PC-3 (cell line): ENCODE data around the gene ZHX3. TPM values are rescaled to one million over a fixed set of nuclear protein-coding genes. Genes with fewer than 3 reads are reported as not detected.

ENCODE experiments used
- ATAC-seq: fragments of 200-7000 bp; cut with Tn5 transposase; 2 replicates; pipeline ENCODE4 v1.9.1; 2020; ENCODE audit warnings: mild to moderate bottlenecking, moderate library complexity
- BruUV-seq: library from RNA; stranded (reverse); fragments of 400-500 nt; replicated peaks from 2 replicates; lab custom pipeline; 2021; lab: Mats Ljungman, UMichigan
- CTCF ChIA-PET: fragments of 300-600 bp; sonication (Branson Sonifier 250); formaldehyde crosslinking; loops from one replicate; lab custom pipeline; 2022; ENCODE audit warnings: antibody characterized with exemption; lab: Charles Lee
- POLR2A ChIA-PET: fragments of 300-600 bp; sonication (Branson Sonifier 250); formaldehyde crosslinking; loops from one replicate; lab custom pipeline; 2022; ENCODE audit warnings: antibody characterized with exemption; ENCODE audit not compliant: unreplicated experiment; lab: Charles Lee
- DNase-seq: peaks from one replicate; pipeline ENCODE4 v3.0.0-alpha.2; 2015
- H2AFZ ChIP-seq: fragments of 300-600 bp; sonication (generic); 2 replicates; pipeline ENCODE4 v1.6.0; 2016; ENCODE audit warnings: antibody characterized with exemption, low read length
- H3F3A ChIP-seq: fragments of 300-600 bp; sonication (generic); one replicate; pipeline ENCODE4 v1.6.0; 2017; ENCODE audit warnings: antibody characterized with exemption, low read length, control low read depth, mild to moderate bottlenecking; ENCODE audit not compliant: unreplicated experiment
- H3K27ac ChIP-seq: fragments of 300-600 bp; sonication (generic); 2 replicates; pipeline ENCODE4 v1.5.1; 2016; ENCODE audit warnings: mild to moderate bottlenecking, low read length
- H3K27me3 ChIP-seq: fragments of 300-600 bp; sonication (generic); 2 replicates; pipeline ENCODE4 v1.6.1; 2016; ENCODE audit warnings: low read length, mixed read lengths
- H3K36me3 ChIP-seq: fragments of 300-600 bp; sonication (generic); 2 replicates; pipeline ENCODE4 v1.6.1; 2016; ENCODE audit warnings: low read depth, mixed run types, low read length, mixed read lengths
- H3K4me1 ChIP-seq: fragments of 300-600 bp; sonication (generic); 2 replicates; pipeline ENCODE4 v1.5.1; 2016; ENCODE audit warnings: low read length; ENCODE audit not compliant: insufficient read depth
- H3K4me2 ChIP-seq: fragments of 300-600 bp; sonication (generic); 2 replicates; pipeline ENCODE4 v1.6.0; 2016; ENCODE audit warnings: low read length
- H3K4me3 ChIP-seq: fragments of 300-600 bp; sonication (generic); 2 replicates; pipeline ENCODE4 v1.5.1; 2016; ENCODE audit warnings: mild to moderate bottlenecking, low read length, mixed read lengths
- H3K79me2 ChIP-seq: fragments of 300-600 bp; sonication (generic); 2 replicates; pipeline ENCODE4 v1.6.1; 2017; ENCODE audit warnings: low read length, mixed read lengths
- H3K9ac ChIP-seq: fragments of 300-600 bp; sonication (generic); 2 replicates; pipeline ENCODE4 v1.6.0; 2016; ENCODE audit warnings: mild to moderate bottlenecking, low read length
- H3K9me2 ChIP-seq: fragments of 300-600 bp; sonication (generic); replicated peaks from 2 replicates; pipeline ENCODE4 v1.6.1; 2016; ENCODE audit warnings: mixed run types, low read length, mixed read lengths
- H3K9me3 ChIP-seq: fragments of 300-600 bp; sonication (generic); 2 replicates; pipeline ENCODE4 v1.6.1; 2016; ENCODE audit warnings: low read length, mixed read lengths
- H4K20me1 ChIP-seq: fragments of 300-600 bp; sonication (generic); 2 replicates; pipeline ENCODE4 v1.6.1; 2016; ENCODE audit warnings: low read length, mixed read lengths
- CTCF ChIP-seq: fragments of 300-600 bp; sonication (generic); conservative IDR thresholded peaks from 2 replicates; pipeline ENCODE4 v1.5.1; 2017; ENCODE audit warnings: antibody characterized with exemption, low read depth, mild to moderate bottlenecking, low read length
- EZH2 ChIP-seq: fragments of 300-600 bp; sonication (generic); IDR thresholded peaks from one replicate; pipeline ENCODE4 v1.6.1; 2017; ENCODE audit warnings: antibody characterized with exemption, mild to moderate bottlenecking, low read length; ENCODE audit not compliant: unreplicated experiment
- EZH2phosphoT487 ChIP-seq: fragments of 300-600 bp; sonication (generic); IDR thresholded peaks from 2 replicates; pipeline ENCODE4 v1.6.1; 2018; ENCODE audit warnings: mild to moderate bottlenecking, antibody characterized with exemption, low read length, borderline replicate concordance
- intact Hi-C: fragments of 100-400 bp; cut with micrococcal nuclease; formaldehyde crosslinking; loops from 2 replicates; pipeline ENCODE4 v1.9.0; 2023
- total RNA-seq: library from RNA; depleted of rRNA; stranded (reverse); fragments of >200 nt; gene quantifications from 2 replicates; pipeline ENCODE4 v1.2.3, GENCODE V29; 2014

ZHX3 gene
- total RNA-seq, 1 experiment from 2014 or later: 14.0 TPM

GRCh38 chr20:41165001-41165882 is 152.3 kb downstream of the ZHX3 start:
- H3K27me3 ChIP-seq: no peaks in the 10 kb centered on the region
- no peak overlapping the region for H3K4me3 ChIP-seq
- no peak overlapping the region for H3K4me2 ChIP-seq
- intact Hi-C loops: no loop called here
- H3K9me2 ChIP-seq: no peaks in the 10 kb centered on the region
- no peak for TF ChIP-seq CTCF
- TF ChIP-seq EZH2: no peak
- TSS peak; percentile 35 for BruUV-seq
- no peaks in the 10 kb centered on the region for H3K9me3 ChIP-seq
- H3K4me1 ChIP-seq: peaks cover 8% of the 10 kb centered on the region
- no peak for DNase-seq
- no peak overlapping the region for H2AFZ ChIP-seq
- no peak for ATAC-seq
- H3K9ac ChIP-seq: no peak overlapping the region
- POLR2A ChIA-PET: no interaction called here
- H3F3A ChIP-seq: no peaks in the 10 kb centered on the region
- no peaks in the 10 kb centered on the region for H3K79me2 ChIP-seq
- H4K20me1 ChIP-seq: no peaks in the 10 kb centered on the region
- peaks cover 47% of the 10 kb centered on the region for H3K36me3 ChIP-seq
- CTCF ChIA-PET: no interaction called here
- H3K27ac ChIP-seq: no peak overlapping the region

- Histone ChIP-seq H3K36me3 (peaks cover 49% of the 10 kb centered on the region), H3F3A (no peaks in the 10 kb centered on the region), H3K27me3 (no peaks in the 10 kb centered on the region), H3K79me2 (no peaks in the 10 kb centered on the region), H2AFZ (no peak overlapping the region), H3K9ac (no peak overlapping the region), H4K20me1 (no peaks in the 10 kb centered on the region), H3K4me2 (no peak overlapping the region), H3K4me1 (no peaks in the 10 kb centered on the region), H3K9me2 (no peaks in the 10 kb centered on the region), H3K4me3 (no peak overlapping the region), H3K27ac (no peak overlapping the region), H3K9me3 (no peaks in the 10 kb centered on the region)
- ChIA-PET CTCF (no interaction called here), POLR2A (interaction anchor here (0.6 kb wide), 1 partner anchor 210 kb away, joined by 3 read pairs; no protein-coding TSS in a partner anchor)
- DNase-seq (no peak), ATAC-seq (no peak)
- BruUV-seq: no TSS peak
- intact Hi-C loops: no loop called here
- no peak for TF ChIP-seq CTCF
- TF ChIP-seq EZH2: no peak
- no peak for TF ChIP-seq EZH2phosphoT487
These were observed 153.7 kb downstream of the ZHX3 start for GRCh38 chr20:41163821-41164220.

- Histone ChIP-seq H3K9ac (no peak overlapping the region), H3F3A (no peaks in the 10 kb centered on the region), H3K4me3 (no peak overlapping the region), H3K4me2 (no peak overlapping the region), H3K79me2 (peaks cover 6% of the 10 kb centered on the region), H2AFZ (no peak overlapping the region), H3K4me1 (no peaks in the 10 kb centered on the region), H3K9me3 (no peaks in the 10 kb centered on the region), H3K27me3 (no peaks in the 10 kb centered on the region), H3K27ac (no peak overlapping the region), H3K9me2 (no peaks in the 10 kb centered on the region), H4K20me1 (0 out of 2 replicates have a peak, but pooled peaks cover 2% of the 10 kb centered on the region), H3K36me3 (peaks cover 45% of the 10 kb centered on the region)
- no peak for ATAC-seq
- TF ChIP-seq EZH2: no peak
- TF ChIP-seq EZH2phosphoT487: no peak
- no peak for TF ChIP-seq CTCF
- CTCF ChIA-PET: no interaction called here
- BruUV-seq: no TSS peak
- intact Hi-C loops: no loop called here
- POLR2A ChIA-PET: no interaction called here
- no peak for DNase-seq
These were observed 155.1 kb downstream of the ZHX3 start for GRCh38 chr20:41162396-41162795.
